Cerebellar nuclear complex (tissue), 1 donor: Measurements from ENCODE around the gene OR2T8.
"Not testable (repeated sequence)": the region's sequence is repeated elsewhere in the genome, so short reads cannot be mapped to it uniquely, and the experiment has no call there.

Experiments
- DNase-seq, 2 experiments: peaks; one replicate each; lab custom pipeline; 2025; lab: John Stamatoyannopoulos, UW

Gene OR2T8, protein sequence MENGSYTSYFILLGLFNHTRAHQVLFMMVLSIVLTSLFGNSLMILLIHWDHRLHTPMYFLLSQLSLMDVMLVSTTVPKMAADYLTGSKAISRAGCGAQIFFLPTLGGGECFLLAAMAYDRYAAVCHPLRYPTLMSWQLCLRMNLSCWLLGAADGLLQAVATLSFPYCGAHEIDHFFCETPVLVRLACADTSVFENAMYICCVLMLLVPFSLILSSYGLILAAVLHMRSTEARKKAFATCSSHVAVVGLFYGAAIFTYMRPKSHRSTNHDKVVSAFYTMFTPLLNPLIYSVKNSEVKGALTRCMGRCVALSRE

DNA sequence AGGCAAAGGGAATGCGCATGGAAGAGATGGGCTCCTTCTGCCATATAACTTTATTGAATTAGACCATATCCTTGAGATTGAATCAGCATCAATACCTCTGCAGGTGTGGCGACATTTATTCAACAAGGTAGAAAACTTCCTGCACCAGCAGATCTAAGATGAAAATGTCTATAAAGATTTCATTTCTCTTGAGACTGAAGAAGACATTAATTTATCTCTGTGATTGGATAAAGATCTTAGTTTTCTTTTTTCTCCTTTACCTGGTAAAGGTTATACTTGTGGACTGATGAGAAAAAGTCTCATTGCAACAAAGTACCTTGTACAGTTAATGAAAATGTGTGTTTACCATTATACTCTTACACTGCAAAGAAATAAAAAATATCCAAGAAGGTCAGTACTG lies at the start of gene OR2T8:
Gene OR2T8, plus strand, starts transcription at position 301 of the 400 bp plus-strand sequence. CDS start 766 bp downstream, outside the sequence.
- no peak for DNase-seq

GRCh38 chr1:247883346-247883745 lies 36.7 kb upstream of the OR2T8 start:
- DNase-seq = no peak

GRCh38 chr1:247884797-247885413 lies 35.1 kb upstream of the OR2T8 start:
- no peak for DNase-seq

DNA sequence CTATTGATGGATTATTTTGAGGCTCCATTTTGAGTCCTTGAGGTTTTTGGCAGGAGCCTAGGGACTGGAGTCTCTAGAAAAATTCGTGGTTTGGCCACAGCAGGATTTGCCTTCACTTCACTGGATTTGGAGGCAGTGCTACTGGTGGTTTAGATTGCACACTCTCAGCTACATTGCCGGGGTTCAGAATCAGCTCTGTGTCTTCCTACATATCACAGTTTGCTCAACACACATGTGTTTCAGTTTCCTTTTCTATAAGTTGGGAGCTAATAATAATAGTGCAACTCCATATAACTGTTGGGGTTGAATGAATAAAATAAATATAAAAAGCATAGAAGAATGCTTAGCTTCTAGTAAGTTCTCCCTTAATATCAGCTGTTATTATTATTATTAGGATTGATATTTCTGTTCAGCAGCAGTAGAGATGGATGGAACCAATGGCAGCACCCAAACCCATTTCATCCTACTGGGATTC lies 24.9 kb upstream of the OR2T8 start, which contains the start of gene OR2W3:
Gene OR2W3, plus strand, starts transcription at position 425 of the 475 bp plus-strand sequence. Its CDS starts 0 bp downstream, at position 425.
- no peak for DNase-seq

DNA sequence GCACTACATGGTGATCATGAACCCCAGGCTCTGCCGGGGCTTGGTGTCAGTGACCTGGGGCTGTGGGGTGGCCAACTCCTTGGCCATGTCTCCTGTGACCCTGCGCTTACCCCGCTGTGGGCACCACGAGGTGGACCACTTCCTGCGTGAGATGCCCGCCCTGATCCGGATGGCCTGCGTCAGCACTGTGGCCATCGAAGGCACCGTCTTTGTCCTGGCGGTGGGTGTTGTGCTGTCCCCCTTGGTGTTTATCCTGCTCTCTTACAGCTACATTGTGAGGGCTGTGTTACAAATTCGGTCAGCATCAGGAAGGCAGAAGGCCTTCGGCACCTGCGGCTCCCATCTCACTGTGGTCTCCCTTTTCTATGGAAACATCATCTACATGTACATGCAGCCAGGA lies 24.1 kb upstream of the OR2T8 start:
- no peak for DNase-seq

GRCh38 chr1:247904122-247904521 lies 15.9 kb upstream of the OR2T8 start:
- DNase-seq = no peak

- no peak for DNase-seq
Observed at GRCh38 chr1:247905181-247905580, 14.9 kb upstream of the OR2T8 start.

DNA sequence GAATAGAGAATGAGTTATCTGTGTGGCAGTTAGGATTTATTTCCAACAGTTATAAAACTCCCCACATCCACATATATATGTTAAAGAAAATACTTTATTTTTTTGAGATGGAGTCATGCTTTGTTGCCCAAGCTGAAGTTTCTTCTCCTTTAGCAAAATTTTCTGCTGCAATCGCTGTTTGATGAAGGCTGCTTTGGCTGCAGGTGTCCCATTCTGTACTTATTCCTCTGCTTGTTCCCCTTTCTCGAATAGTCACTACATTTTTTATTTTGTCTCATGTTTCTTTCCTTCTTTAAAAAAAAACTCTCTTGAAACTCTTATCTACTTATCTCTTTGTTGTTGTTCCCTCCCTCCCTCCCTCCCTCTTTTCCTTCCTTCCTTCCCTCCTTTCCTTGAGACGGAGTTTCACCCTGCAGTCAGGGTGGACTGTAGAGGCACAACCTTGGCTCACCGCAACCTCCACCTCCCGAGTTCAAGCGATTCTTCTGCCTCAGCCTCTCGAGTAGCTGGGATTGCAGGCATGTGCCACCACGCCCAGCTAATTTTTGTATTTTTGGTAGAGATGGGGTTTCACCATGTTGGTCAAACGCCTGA lies 14.0 kb upstream of the OR2T8 start:
- no peak for DNase-seq

- DNase-seq = no peak
Observed at GRCh38 chr1:247906504-247907047, 13.5 kb upstream of the OR2T8 start.

DNA sequence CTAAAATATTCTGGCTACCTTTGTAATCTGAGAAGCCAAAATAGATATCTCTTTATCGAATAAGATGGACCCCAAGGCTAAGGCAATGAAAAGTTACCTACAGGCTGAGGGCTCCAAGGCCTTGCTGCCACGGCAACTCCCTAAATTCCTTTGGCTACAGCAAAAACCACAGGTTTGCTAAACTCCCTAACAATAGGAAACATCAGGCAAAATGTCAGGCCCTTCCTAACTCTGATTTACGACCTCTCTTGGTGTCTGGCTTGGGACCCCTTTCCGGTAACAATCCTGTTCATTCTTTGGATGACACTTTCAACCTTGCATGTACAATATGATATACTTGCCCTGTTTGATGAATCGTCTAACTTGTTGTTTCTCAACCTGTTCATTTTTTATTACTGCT lies 11.3 kb upstream of the OR2T8 start:
- DNase-seq = no peak

DNA sequence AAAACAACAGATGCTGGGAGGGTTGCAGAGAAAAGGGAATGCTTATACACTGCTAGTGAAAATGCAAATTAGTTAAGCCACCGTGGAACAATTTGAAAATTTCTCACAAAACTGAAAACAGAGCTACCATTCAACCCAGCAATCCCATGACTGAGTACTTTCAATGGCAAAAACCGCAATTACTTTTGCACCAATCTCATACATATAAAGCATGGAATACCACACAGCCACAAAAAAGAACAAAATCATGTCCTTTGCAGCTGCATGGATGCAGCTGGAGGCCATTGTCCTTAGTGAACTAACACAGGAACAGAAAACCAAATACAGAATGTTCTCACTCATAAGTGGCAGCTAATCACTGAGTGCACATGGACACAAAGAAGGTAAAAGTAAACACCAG lies 6.3 kb upstream of the OR2T8 start:
- DNase-seq = no peak

DNA sequence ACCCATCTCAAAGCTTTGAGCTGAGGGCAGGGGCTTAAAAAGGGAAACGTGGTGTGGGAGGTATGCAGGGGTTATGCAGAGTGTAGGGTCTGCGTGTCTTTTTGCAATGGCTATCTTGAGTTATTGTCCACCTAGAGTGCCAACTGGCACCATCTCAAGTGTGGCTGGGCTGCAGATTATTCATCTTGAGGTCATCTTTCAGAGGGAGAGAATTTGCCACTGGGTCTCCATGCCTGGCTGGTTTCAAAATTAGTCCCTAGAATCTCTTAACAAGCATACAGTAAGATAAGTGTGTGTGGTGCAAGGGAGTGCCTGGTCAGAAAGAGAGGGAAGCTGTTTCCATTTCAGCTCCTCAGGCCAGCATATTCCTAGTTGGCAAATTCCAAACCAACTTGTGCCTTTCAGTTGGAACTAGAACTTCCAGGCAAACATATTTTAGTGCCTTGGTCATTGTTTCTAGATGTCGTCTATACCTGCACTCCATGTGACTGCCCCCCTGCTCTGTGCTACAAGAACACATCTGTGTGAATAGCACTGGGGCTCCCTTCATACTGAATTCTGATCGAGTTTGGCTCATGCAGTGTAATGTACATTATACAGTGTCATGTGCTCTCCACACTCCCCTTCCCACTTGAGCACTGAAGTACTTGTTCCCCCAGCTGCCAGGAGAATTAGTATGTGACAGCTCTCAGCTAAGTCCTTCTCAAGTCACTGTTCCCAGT lies 5.0 kb upstream of the OR2T8 start:
- DNase-seq = no peak

GRCh38 chr1:247923941-247924340 lies 3.9 kb downstream of the OR2T8 start:
- DNase-seq = no peak

- DNase-seq = no peak
Observed at GRCh38 chr1:247924868-247925267, 4.8 kb downstream of the OR2T8 start, which contains the start of gene OR2AJ1. Gene OR2AJ1 (plus strand): TSS chr1:247924889. CDS start chr1:247933769, 8,880 bp downstream.

GRCh38 chr1:247933989-247934388 lies 13.9 kb downstream of the OR2T8 start:
- DNase-seq = no peak

DNA sequence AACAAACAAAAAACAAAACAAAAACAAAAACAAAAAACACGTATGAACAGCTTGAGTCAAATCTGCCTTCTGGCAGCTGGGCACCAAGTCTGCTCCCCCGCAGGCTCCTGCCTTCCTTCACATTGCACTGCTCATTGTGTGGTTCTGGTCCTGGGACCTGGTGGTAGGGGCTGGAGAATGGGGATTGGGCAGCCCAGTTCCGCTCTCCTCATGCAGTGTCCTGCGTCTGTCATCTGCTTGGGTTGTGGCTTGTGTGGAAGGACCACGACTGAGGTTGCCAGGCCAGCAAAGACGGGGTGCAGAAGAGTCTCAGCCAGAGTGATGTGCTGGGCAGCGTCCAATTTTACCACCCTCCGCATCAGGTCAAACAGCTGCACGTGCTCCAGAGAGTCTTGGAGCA lies 15.7 kb downstream of the OR2T8 start:
- DNase-seq = no peak

DNA sequence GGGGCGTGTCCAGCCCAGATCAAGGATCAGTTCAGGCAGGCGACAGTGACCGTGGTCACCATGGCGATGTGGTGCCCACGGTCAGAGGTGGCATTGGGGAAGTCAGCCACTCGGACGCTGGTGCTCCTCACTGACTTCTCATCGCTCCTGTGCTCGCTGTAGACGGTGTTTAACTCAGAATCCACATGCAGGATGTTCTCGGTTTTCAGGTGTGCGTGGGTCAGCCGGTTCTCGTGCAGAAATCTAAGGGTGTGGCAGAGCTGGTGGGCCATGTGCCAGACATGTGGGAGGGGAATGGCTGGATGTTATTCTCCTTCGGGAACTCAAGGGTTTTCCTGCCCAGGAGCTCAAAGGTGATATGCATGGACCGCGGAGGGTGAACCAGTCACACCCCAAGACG lies 16.4 kb downstream of the OR2T8 start:
- DNase-seq = no peak

- DNase-seq = not testable (repeated sequence)
Observed at GRCh38 chr1:247936965-247937734, 17.1 kb downstream of the OR2T8 start.

DNA sequence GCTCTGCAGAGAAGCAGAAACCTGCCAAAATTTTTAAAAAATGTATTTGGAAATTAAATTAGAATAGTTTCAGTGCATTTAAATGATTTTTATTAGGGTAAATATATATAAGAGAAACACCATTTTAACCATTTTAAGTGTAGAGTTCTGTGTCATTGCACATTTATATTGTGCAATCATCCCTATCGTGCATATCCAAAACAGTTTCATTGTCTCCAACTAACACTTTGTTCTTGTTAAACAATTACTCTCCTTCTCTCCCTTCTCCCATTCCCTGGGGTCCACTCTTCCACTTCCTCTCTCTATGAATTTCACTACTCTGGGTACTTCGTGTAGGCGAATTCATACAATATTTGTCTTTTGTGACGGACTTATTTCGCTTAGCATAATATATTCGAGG lies 22.6 kb downstream of the OR2T8 start:
- DNase-seq = no peak

DNA sequence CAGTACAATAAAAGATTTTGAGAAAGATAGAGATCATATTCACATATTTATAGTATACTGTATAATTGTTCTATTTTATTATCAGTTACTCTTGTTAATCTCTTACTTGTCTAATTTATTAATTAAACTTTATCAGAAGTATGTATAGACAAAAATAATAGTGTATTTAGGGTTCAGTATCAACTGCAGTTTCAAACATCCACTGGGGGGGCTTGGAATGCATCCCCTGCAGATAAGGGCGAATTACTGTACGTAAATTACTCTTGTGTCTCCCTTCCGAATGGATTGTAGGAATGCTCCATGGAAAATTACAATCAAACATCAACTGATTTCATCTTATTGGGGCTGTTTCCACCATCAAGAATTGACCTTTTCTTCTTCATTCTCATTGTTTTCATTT lies 28.5 kb downstream of the OR2T8 start, which contains the start of gene OR2L8:
Gene OR2L8, plus strand, starts transcription at position 301 of the 400 bp plus-strand sequence. Its CDS starts 0 bp downstream, at position 301.
- DNase-seq = no peak

GRCh38 chr1:247953408-247953807 lies 33.4 kb downstream of the OR2T8 start:
- no peak for DNase-seq
